Breast epithelium (tissue), 3 donors: ENCODE data around the gene AFMID.

Experiments used
- CTCF ChIP-seq, 3 donors: fragments of 450-650 bp; IDR thresholded peaks; one replicate each; pipeline ENCODE4 v1.5.1; 2016 to 2017; ENCODE audit warnings: antibody characterized with exemption in 3 of 3, mild to moderate bottlenecking in 3 of 3, moderate library complexity in 3 of 3
- POLR2A ChIP-seq: fragments of 450-650 bp; IDR thresholded peaks from one replicate; pipeline ENCODE4 v1.6.1; 2016; ENCODE audit warnings: antibody characterized with exemption, mild to moderate bottlenecking, moderate library complexity
- POLR2AphosphoS5 ChIP-seq, 3 donors: sonication (generic); formaldehyde crosslinking; IDR thresholded peaks; one replicate each; pipeline ENCODE4 v1.6.1; 2017; ENCODE audit warnings: antibody characterized with exemption in 3 of 3

- TF ChIP-seq CTCF (IDR thresholded peaks at IDR 0.05) (no peak), POLR2A (no peak), POLR2AphosphoS5 (IDR thresholded peaks at IDR 0.05) (no peak)
Measured at GRCh38 chr17:78211032-78211431, 23.9 kb downstream of the AFMID start.
